ENCODE data around the gene FSTL3.
A peak's percentile ranks its signal among the peaks of the same experiment; 100 is the strongest.

The FSTL3 gene

DNA sequence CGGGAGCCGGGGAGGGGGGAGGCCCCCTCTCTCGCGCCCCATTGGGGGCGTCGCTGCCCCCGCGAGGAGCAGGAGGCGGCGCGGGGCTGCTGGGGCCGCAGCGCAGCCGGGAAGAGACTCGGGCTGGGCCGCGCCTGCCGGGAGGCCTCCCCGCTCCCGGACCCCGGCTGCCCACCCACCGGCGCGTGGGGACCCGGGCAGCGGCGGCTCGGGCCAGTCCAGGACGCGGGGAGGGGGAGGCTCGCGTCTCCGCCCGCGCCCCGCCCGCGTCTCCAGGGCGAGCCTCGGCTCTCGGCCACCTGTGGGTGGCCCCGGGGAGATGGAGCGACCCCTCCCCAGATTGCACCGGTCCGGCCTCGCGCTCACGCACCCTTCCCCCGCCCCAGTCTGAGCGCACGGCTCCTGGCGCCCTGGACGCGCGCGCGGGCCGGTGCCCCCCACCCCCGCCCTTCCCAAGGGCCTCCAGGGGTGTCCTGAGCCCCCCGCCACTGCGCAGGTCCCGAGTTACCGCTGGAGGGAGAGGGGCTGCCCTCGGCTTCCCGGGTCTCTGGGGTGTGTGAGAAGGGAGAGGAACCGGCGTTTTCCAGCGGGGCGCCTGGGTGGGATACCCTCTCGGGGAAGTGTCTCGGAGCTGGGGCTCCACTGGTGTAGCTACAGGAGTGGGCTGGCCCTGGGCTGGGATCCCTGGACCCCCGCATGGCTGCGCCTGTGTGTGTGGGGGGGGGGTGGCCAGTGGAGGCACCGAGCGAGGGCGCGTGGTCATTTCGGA lies 33.2 kb downstream of the FSTL3 start:
- Histone ChIP-seq H3K4me3 (ENCODE audit: extremely low read depth, insufficient read depth, low read length, poor library complexity, severe bottlenecking) (peak overlapping the region; percentile 66), H3K27ac (ENCODE audit: low read depth, low read length, severe bottlenecking) (no peak overlapping the region), H3K36me3 (ENCODE audit: control insufficient read depth, insufficient read depth, low read length) (peaks cover 4% of the 10 kb centered on the region), H3K9me3 (ENCODE audit: control insufficient read depth, low read length) (peaks cover 6% of the 10 kb centered on the region), H3K4me1 (ENCODE audit: control insufficient read depth, insufficient read depth, low read length, poor library complexity, severe bottlenecking) (peaks cover 6% of the 10 kb centered on the region)
- 1 to 17% methylated on average over 33 to 36 of the region's 78 CpGs for WGBS, 2 experiments (ENCODE audit: insufficient coverage in 2 of 2)

DNA sequence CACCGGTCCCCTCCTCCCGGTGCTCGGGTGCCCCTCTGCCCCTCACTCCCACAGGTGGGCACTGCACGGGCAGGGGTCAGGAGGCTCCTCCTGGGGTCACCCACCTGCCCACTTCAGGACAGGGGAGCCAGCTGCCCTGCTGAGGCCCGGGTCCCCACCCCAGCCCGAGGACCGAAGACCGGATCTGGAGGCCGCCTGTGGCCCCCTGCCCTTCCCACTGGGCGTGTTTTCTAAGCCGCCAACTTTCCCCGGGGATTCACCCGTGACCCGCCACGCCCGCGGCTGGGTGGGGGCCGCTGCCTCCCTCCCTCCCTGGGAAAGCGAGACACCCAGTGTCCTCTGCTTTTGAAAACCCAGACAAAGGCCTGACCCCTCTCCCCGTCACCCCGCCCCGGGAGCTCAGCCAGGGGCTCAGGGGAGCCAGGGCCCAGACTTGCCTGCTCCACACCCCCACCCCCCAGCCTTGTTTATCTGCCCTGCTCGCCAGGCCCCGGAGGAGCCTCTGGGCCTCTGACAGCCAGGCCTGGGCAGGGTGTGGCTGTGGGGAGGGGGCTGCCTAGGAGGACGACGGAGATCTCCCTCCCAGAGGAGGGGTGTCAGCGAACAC lies 33.9 kb downstream of the FSTL3 start:
- WGBS, 2 experiments (ENCODE audit: insufficient coverage in 2 of 2), result 71 to 76% methylated on average over 14 to 22 of the region's 27 CpGs
- H3K4me1 ChIP-seq (ENCODE audit: control insufficient read depth, insufficient read depth, low read length, poor library complexity, severe bottlenecking), result peaks cover 6% of the 10 kb centered on the region
- peaks cover 5% of the 10 kb centered on the region for H3K36me3 ChIP-seq (ENCODE audit: control insufficient read depth, insufficient read depth, low read length)
- peaks cover 9% of the 10 kb centered on the region for H3K9me3 ChIP-seq (ENCODE audit: control insufficient read depth, low read length)
- peak overlapping the region; percentile 66 for H3K4me3 ChIP-seq (ENCODE audit: extremely low read depth, insufficient read depth, low read length, poor library complexity, severe bottlenecking)
- H3K27ac ChIP-seq (ENCODE audit: low read depth, low read length, severe bottlenecking), result no peak overlapping the region

DNA sequence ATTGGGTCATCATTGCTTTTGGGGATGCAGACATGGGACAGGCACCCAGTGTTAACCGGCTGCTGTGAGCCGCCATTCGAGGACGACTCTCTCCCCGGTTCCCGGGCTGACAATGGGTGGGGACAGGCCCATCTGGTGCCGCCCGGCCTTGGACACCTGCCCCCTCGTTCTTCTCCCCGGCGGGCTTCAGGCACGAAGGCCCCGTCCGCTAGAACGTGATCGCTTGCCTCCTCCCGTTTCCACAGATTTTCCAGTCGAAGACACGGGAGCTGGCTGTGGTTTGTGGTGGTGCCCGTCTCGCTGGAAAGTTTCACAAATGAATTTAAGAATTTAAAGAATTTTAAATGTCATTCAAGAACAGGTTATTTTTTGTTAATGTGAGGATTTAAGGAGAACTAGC lies 34.6 kb downstream of the FSTL3 start:
- 88% methylated on average over 14 to 17 of the region's 21 CpGs for WGBS, 2 experiments (ENCODE audit: insufficient coverage in 2 of 2)
- H3K4me1 ChIP-seq (ENCODE audit: control insufficient read depth, insufficient read depth, low read length, poor library complexity, severe bottlenecking), result peaks cover 6% of the 10 kb centered on the region
- peaks cover 16% of the 10 kb centered on the region for H3K9me3 ChIP-seq (ENCODE audit: control insufficient read depth, low read length)
- H3K4me3 ChIP-seq (ENCODE audit: extremely low read depth, insufficient read depth, low read length, poor library complexity, severe bottlenecking), result no peak overlapping the region
- no peak overlapping the region for H3K27ac ChIP-seq (ENCODE audit: low read depth, low read length, severe bottlenecking)
- peaks cover 12% of the 10 kb centered on the region for H3K36me3 ChIP-seq (ENCODE audit: control insufficient read depth, insufficient read depth, low read length)

DNA sequence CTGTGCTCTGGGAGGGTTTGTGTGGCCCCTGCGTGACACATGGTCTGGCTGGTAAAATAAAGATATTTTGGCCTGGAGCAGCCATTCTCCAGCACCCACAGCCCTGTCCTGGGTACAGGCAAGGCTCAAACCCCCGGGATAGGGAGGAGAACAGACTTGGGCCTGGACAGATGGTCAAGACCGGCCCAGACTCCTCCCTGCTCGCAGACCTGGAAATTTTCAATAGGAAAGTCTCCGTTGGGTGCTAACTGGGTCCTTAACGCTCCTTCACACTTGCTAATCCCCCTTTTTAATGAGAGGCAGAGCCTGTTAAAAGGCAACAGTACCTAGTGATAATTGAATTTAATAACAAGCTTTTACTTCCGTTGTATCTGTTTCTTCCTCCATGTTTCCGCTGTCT lies 35.1 kb downstream of the FSTL3 start:
- Histone ChIP-seq H3K4me3 (ENCODE audit: extremely low read depth, insufficient read depth, low read length, poor library complexity, severe bottlenecking) (no peak overlapping the region), H3K27ac (ENCODE audit: low read depth, low read length, severe bottlenecking) (peak overlapping the region; percentile 8), H3K4me1 (ENCODE audit: control insufficient read depth, insufficient read depth, low read length, poor library complexity, severe bottlenecking) (peaks cover 6% of the 10 kb centered on the region), H3K9me3 (ENCODE audit: control insufficient read depth, low read length) (peaks cover 17% of the 10 kb centered on the region), H3K36me3 (ENCODE audit: control insufficient read depth, insufficient read depth, low read length) (peaks cover 12% of the 10 kb centered on the region)
- 55 to 70% methylated on average over 6 to 8 of the region's 8 CpGs for WGBS, 2 experiments (ENCODE audit: insufficient coverage in 2 of 2)

DNA sequence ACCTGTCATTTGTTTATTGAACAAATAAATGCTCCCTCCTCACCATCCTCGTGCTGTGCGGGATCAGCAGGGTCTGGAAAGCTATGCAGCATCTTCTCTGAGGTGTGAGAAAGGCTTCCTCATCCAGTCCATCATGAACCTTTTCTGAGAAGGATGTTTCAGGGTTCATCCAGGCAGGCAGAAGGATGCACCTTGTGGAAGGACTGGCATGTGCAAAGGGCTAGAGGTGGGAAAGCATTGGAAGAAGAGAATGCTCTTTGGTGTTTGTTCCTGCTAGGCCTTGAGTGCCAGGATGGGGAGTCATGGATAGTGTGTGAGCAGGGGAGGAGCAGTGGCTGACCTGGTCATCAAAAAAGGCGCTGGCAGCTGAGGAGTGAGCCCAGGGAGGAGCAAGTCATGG lies 39.2 kb downstream of the FSTL3 start:
- Histone ChIP-seq H3K4me3 (ENCODE audit: extremely low read depth, insufficient read depth, low read length, poor library complexity, severe bottlenecking) (no peak overlapping the region), H3K36me3 (ENCODE audit: control insufficient read depth, insufficient read depth, low read length) (peaks cover 16% of the 10 kb centered on the region), H3K27ac (ENCODE audit: low read depth, low read length, severe bottlenecking) (no peak overlapping the region), H3K9me3 (ENCODE audit: control insufficient read depth, low read length) (peaks cover 11% of the 10 kb centered on the region), H3K4me1 (ENCODE audit: control insufficient read depth, insufficient read depth, low read length, poor library complexity, severe bottlenecking) (no peaks in the 10 kb centered on the region)
- 100% methylated on average over 1 to 3 of the region's 3 CpGs for WGBS, 2 experiments (ENCODE audit: insufficient coverage in 2 of 2)

DNA sequence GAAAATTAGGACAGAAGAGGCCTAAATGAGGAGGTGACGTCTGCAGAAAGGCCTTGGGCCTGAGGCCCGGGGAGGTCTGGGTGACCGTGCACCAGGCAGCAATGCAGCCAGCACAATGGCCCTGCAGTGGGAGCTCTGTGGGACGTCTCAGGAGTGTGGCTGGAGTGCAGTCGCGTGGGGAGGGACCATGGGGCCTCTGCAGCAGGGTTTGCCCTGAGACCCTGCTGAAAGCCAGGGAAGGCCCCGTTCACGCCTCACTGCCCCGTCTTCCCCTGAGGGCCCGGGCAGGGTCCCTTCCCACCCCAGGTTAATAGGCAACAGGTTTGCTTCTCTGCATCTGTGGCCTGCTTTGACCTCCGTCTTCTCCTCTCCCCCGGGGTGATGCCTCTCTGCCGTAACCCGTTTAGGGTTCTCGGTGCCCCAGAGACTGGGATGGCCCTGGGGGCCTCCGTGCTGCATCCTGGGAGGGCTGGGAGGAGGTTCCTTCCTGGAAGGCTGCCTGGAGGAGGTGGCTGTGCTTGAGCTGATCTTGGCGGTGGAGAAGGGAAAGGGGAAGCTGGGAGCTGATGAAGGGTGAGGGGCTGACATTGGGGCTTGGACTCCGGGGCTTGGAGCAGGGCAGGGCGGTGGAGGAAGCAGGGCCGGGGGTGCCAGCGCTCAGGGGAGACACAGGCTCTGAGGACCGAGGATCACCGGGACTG lies 42.2 kb downstream of the FSTL3 start:
- H3K27ac ChIP-seq (ENCODE audit: low read depth, low read length, severe bottlenecking), result peak overlapping the region; percentile 36
- no peak overlapping the region for H3K4me3 ChIP-seq (ENCODE audit: extremely low read depth, insufficient read depth, low read length, poor library complexity, severe bottlenecking)
- H3K36me3 ChIP-seq (ENCODE audit: control insufficient read depth, insufficient read depth, low read length), result peaks cover 12% of the 10 kb centered on the region
- WGBS, 2 experiments (ENCODE audit: insufficient coverage in 2 of 2), result 73 to 76% methylated on average over 17 to 21 of the region's 23 CpGs
- H3K9me3 ChIP-seq (ENCODE audit: control insufficient read depth, low read length), result peaks cover 11% of the 10 kb centered on the region
- no peaks in the 10 kb centered on the region for H3K4me1 ChIP-seq (ENCODE audit: control insufficient read depth, insufficient read depth, low read length, poor library complexity, severe bottlenecking)

DNA sequence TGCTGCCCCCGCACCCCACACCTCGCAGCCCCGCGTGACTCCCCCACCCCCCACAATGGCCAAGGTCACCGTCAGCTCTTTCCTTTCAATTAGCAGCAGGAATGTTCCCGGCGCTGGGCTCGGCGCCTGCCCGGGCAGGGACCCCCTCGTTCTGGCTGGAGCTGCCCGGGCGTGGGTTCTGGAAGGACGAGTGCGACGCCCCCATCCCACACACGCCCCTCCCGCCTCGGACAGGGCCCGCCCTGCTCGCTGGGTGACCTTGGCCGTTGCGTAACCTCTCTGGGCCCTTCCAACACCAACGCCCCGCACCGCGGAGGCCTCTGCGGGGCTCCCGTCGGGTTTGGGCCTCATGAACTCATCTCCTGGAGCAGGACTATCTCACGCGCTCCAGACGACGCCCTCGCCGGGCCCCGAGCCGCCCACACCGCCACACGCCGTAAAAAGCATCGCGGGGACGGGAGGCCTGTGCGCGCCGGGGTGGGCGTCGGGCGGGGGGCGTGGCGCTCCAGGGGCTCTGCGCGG lies 42.9 kb downstream of the FSTL3 start:
- Histone ChIP-seq H3K9me3 (ENCODE audit: control insufficient read depth, low read length) (peaks cover 11% of the 10 kb centered on the region), H3K36me3 (ENCODE audit: control insufficient read depth, insufficient read depth, low read length) (peaks cover 12% of the 10 kb centered on the region), H3K4me3 (ENCODE audit: extremely low read depth, insufficient read depth, low read length, poor library complexity, severe bottlenecking) (no peak overlapping the region), H3K4me1 (ENCODE audit: control insufficient read depth, insufficient read depth, low read length, poor library complexity, severe bottlenecking) (no peaks in the 10 kb centered on the region), H3K27ac (ENCODE audit: low read depth, low read length, severe bottlenecking) (no peak overlapping the region)
- 91 to 92% methylated on average over 38 to 50 of the region's 54 CpGs for WGBS, 2 experiments (ENCODE audit: insufficient coverage in 2 of 2)

DNA sequence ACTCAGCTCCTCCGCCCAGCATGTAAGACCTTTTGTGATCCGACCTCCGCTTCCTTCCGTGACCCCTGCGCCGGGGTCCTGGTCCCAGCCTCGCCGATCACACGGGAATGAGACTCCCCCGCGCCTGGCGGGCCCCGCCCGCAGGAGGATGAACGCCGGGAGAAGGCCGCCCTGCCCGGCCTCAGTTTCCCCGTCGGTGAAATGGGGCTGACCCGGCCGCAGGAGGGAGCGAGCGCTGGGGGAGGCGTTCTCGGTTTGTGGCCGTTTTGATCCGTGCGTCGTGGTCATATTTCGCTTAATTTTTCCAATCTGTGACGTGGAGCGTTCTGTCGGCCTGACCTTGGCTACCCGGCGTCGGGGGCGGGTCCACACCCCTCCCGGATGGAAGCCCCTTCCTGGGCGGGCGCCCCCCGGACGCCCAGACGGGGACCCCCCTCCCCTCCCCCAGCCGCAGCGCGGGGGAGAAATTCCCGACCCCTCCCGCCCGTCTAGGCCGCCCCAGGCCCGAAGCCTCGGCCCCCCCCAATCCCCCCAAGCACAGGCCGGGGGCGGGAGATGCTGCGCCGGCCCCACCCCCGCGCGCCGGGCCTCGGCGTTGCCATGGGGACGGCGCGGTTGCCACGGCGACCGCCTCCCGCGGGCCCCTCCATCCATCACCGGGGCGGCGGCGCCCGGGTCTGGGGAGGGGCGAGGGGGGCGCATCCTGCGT lies 43.6 kb downstream of the FSTL3 start:
- Histone ChIP-seq H3K36me3 (ENCODE audit: control insufficient read depth, insufficient read depth, low read length) (peaks cover 12% of the 10 kb centered on the region), H3K27ac (ENCODE audit: low read depth, low read length, severe bottlenecking) (no peak overlapping the region), H3K4me3 (ENCODE audit: extremely low read depth, insufficient read depth, low read length, poor library complexity, severe bottlenecking) (no peak overlapping the region), H3K4me1 (ENCODE audit: control insufficient read depth, insufficient read depth, low read length, poor library complexity, severe bottlenecking) (no peaks in the 10 kb centered on the region), H3K9me3 (ENCODE audit: control insufficient read depth, low read length) (peaks cover 8% of the 10 kb centered on the region)
- 94 to 95% methylated on average over 39 to 46 of the region's 79 CpGs for WGBS, 2 experiments (ENCODE audit: insufficient coverage in 2 of 2)

DNA sequence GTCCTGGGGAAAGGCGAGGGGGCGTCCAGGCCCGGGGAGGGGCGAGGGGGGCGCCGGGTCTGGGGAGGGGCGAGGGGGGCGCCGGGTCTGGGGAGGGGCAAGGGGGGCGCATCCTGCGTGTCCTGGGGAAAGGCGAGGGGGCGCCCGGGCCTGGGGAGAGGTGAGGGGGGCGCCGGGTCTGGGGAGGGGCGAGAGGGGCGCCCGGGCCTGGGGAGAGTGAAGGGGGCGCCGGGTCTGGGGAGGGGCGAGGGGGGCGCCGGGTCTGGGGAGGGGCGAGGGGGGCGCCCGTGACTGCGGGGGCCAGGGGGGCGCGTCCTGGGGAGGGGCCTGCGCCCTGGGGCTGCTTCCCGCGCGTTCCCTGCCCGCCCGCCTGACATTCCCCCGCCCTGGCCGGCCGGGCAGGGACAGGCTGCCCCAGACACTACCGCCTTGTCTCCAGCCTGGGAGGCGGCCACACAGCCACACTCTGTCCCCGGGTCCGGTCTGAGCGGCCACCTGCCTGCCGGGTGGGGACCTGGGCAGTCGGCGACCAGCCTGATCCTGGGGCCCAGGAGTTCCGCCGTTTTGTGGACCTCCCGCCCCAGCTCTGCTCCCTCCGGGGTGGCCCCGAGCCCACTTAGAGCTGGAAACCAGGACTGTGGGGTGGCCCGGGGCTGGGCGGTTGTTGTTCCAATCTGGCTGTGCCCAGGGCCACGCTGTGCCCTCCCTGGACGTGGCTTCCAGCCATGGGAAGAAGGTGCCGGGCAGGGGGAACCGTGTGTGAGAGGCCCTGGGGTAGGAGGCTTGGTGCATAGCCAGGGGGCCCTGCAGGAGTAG lies 44.4 kb downstream of the FSTL3 start:
- peaks cover 6% of the 10 kb centered on the region for H3K36me3 ChIP-seq (ENCODE audit: control insufficient read depth, insufficient read depth, low read length)
- peaks cover 3% of the 10 kb centered on the region for H3K9me3 ChIP-seq (ENCODE audit: control insufficient read depth, low read length)
- 83 to 85% methylated on average over 24 to 30 of the region's 58 CpGs for WGBS, 2 experiments (ENCODE audit: insufficient coverage in 2 of 2)
- no peaks in the 10 kb centered on the region for H3K4me1 ChIP-seq (ENCODE audit: control insufficient read depth, insufficient read depth, low read length, poor library complexity, severe bottlenecking)
- H3K4me3 ChIP-seq (ENCODE audit: extremely low read depth, insufficient read depth, low read length, poor library complexity, severe bottlenecking), result no peak overlapping the region
- H3K27ac ChIP-seq (ENCODE audit: low read depth, low read length, severe bottlenecking), result no peak overlapping the region
